HL-60 (cell line): ENCODE results near the gene ZRANB3.
"Not testable (repeated sequence)": the region's sequence is repeated elsewhere in the genome, so short reads cannot be mapped to it uniquely, and the experiment has no call there.

Source experiments
- DNase-seq, 2 experiments: peaks; one replicate each; pipeline ENCODE4 v3.0.0-alpha.2; 2010 to 2020; ENCODE audit warnings: low read depth in 1 of 2, low spot score in 1 of 2
- H3K27ac ChIP-seq: fragments of 250-450 bp; sonication (Bioruptor Pico); replicated peaks from 2 replicates; pipeline ENCODE4 v1.5.1; 2020; ENCODE audit warnings: mild to moderate bottlenecking, moderate library complexity
- H3K27me3 ChIP-seq: fragments of 250-450 bp; sonication (Bioruptor Pico); 2 replicates; pipeline ENCODE4 v1.5.1; 2021; ENCODE audit warnings: mild to moderate bottlenecking, moderate library complexity; ENCODE audit not compliant: insufficient read depth, poor library complexity, severe bottlenecking
- H3K4me3 ChIP-seq: replicated peaks from 2 replicates; pipeline ENCODE4 v1.5.1; 2011; ENCODE audit warnings: mild to moderate bottlenecking, control low read depth, low read length; ENCODE audit not compliant: insufficient read depth
- GABPA ChIP-seq: IDR thresholded peaks from 2 replicates; pipeline ENCODE4 v1.6.1; 2012; ENCODE audit warnings: low read depth
- POLR2AphosphoS5 ChIP-seq: IDR thresholded peaks from 2 replicates; pipeline ENCODE4 v1.6.1; 2012; ENCODE audit warnings: low read depth
- SPI1 ChIP-seq: IDR thresholded peaks from 2 replicates; pipeline ENCODE4 v1.6.1; 2012; ENCODE audit warnings: low read depth, mild to moderate bottlenecking, borderline replicate concordance
- TF ChIP-seq, protein P1 (sequence below): IDR thresholded peaks from 2 replicates; pipeline ENCODE4 v1.6.1; 2012; ENCODE audit warnings: low read depth; ENCODE audit not compliant: insufficient replicate concordance
- TF ChIP-seq, protein P2 (sequence below): IDR thresholded peaks from one replicate; pipeline ENCODE4 v1.5.1; 2011; ENCODE audit warnings: low read length, control low read depth, inconsistent platforms; ENCODE audit not compliant: insufficient read depth

The ZRANB3 gene

DNA sequence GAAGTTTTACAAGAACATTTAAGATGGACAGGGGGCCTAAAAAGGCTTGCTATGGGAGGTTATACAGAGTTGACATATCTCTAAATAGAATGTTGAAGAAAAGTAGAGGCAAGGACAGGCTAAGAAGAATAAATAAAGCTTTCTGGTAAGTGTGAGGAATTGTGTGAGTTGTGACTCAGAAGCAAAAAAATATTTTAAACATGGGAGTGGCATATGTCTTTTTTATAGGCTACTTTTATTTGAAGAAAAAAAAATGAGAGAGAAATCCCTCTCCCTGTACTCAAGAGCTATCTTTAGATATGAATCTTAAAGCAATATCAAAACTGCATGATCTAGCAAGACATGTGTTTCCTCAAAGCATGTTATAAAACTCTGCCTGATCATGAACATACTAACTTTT is 437.8 kb downstream of the ZRANB3 start:
- Histone ChIP-seq H3K4me3 (no peak overlapping the region), H3K27ac (no peak overlapping the region), H3K27me3 (no peaks in the 10 kb centered on the region)
- DNase-seq: no peak
- TF ChIP-seq, protein P1, sequence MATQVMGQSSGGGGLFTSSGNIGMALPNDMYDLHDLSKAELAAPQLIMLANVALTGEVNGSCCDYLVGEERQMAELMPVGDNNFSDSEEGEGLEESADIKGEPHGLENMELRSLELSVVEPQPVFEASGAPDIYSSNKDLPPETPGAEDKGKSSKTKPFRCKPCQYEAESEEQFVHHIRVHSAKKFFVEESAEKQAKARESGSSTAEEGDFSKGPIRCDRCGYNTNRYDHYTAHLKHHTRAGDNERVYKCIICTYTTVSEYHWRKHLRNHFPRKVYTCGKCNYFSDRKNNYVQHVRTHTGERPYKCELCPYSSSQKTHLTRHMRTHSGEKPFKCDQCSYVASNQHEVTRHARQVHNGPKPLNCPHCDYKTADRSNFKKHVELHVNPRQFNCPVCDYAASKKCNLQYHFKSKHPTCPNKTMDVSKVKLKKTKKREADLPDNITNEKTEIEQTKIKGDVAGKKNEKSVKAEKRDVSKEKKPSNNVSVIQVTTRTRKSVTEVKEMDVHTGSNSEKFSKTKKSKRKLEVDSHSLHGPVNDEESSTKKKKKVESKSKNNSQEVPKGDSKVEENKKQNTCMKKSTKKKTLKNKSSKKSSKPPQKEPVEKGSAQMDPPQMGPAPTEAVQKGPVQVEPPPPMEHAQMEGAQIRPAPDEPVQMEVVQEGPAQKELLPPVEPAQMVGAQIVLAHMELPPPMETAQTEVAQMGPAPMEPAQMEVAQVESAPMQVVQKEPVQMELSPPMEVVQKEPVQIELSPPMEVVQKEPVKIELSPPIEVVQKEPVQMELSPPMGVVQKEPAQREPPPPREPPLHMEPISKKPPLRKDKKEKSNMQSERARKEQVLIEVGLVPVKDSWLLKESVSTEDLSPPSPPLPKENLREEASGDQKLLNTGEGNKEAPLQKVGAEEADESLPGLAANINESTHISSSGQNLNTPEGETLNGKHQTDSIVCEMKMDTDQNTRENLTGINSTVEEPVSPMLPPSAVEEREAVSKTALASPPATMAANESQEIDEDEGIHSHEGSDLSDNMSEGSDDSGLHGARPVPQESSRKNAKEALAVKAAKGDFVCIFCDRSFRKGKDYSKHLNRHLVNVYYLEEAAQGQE: no peak
- TF ChIP-seq SPI1 (no peak), POLR2AphosphoS5 (no peak), GABPA (no peak)
- TF ChIP-seq, protein P2, sequence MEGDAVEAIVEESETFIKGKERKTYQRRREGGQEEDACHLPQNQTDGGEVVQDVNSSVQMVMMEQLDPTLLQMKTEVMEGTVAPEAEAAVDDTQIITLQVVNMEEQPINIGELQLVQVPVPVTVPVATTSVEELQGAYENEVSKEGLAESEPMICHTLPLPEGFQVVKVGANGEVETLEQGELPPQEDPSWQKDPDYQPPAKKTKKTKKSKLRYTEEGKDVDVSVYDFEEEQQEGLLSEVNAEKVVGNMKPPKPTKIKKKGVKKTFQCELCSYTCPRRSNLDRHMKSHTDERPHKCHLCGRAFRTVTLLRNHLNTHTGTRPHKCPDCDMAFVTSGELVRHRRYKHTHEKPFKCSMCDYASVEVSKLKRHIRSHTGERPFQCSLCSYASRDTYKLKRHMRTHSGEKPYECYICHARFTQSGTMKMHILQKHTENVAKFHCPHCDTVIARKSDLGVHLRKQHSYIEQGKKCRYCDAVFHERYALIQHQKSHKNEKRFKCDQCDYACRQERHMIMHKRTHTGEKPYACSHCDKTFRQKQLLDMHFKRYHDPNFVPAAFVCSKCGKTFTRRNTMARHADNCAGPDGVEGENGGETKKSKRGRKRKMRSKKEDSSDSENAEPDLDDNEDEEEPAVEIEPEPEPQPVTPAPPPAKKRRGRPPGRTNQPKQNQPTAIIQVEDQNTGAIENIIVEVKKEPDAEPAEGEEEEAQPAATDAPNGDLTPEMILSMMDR: no peak

DNA sequence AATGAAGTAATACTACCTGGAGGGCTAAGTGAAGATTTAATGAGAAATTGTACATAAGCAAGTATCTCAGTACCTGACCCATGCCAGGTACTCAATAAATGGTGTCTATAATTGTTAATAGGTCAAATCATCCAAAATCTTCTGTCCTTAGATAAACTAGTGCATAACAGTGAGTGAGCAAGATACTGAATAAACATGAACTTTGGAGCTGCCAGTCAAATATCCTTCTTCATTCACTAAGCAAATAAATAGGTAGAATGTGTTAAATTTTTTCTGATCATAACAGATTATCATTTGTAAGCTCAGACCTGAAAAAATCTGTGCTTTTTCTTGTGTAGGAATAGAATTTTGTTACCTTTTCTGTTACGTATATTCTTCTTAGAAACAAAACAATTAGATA is 439.3 kb downstream of the ZRANB3 start:
- no peak overlapping the region for H3K27ac ChIP-seq
- TF ChIP-seq, protein P1: no peak
- no peak for TF ChIP-seq POLR2AphosphoS5
- TF ChIP-seq SPI1: no peak
- TF ChIP-seq GABPA: no peak
- TF ChIP-seq, protein P2: no peak
- no peak overlapping the region for H3K4me3 ChIP-seq
- no peak for DNase-seq
- H3K27me3 ChIP-seq: no peaks in the 10 kb centered on the region

DNA sequence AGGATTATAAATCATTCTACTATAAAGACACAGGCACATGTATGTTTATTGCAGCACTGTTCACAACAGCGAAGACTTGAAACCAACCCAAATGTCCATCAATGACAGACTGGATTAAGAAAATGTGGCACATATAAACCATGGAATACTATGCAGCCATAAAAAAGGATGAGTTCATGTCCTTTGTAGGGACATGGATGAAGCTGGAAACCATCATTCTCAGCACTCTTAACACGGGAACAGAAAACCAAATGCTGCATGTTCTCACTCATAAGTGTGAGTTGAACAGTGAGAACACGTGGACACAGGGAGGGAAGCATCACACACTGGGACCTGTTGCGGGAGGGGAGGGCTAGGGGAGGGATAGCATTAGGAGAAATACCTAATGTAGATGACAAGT is 441.4 kb downstream of the ZRANB3 start:
- H3K27ac ChIP-seq, DNase-seq, H3K27me3 ChIP-seq, H3K4me3 ChIP-seq: not testable (repeated sequence)
